ENCODE measurements around the gene FGF14.

Gene FGF14

DNA sequence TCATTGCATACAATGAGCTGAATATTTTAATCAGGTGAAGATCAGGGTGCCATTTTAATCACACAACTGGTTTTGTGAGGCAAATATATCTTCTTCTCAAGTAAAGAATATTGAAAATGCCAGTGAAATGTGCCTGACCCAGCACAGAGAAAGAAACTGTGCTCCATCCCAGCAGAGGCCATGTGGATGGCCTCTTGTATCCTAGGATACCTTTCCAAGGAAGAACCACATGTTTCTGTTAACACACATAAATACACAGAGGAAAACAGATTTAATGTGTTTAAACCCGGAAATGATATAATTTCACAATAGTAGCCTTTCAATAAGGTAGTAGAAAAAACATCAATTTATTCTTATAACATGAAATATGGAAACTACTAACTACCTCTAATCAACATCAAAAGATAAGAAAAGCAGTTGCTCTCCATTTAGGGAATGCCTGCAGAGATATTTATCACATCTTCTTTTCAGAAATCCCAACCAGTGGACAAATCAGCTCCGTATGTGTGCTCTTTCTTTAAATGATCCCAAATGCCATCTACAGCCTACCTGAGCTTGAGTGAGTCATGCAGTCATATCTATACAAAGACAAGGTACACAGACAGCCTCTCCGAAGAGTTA, 157.1 kb downstream of the FGF14 start:
- Histone ChIP-seq H3K9ac (ENCODE audit: low read depth, low read length) (no peak overlapping the region), H3K4me1 (ENCODE audit: control insufficient read depth, insufficient read depth, low read length) (no peaks in the 10 kb centered on the region), H3K4me2 (ENCODE audit: low read length) (no peak overlapping the region), H3K27me3 (ENCODE audit: control insufficient read depth, insufficient read depth, low read length) (peaks cover 15% of the 10 kb centered on the region), H3K9me3 (replicated peaks; ENCODE audit: low read length) (no peaks in the 10 kb centered on the region), H3K4me3 (ENCODE audit: low read length) (no peak overlapping the region), H3K36me3 (ENCODE audit: insufficient read depth, low read length) (no peaks in the 10 kb centered on the region)

- peaks cover 16% of the 10 kb centered on the region for H3K27me3 ChIP-seq (ENCODE audit: control insufficient read depth, insufficient read depth, low read length)
- no peaks in the 10 kb centered on the region for H3K4me1 ChIP-seq (ENCODE audit: control insufficient read depth, insufficient read depth, low read length)
- H3K4me2 ChIP-seq (ENCODE audit: low read length) = no peak overlapping the region
- H3K4me3 ChIP-seq (ENCODE audit: low read length) = no peak overlapping the region
- no peak overlapping the region for H3K9ac ChIP-seq (ENCODE audit: low read depth, low read length)
- H3K36me3 ChIP-seq (ENCODE audit: insufficient read depth, low read length) = no peaks in the 10 kb centered on the region
- H3K9me3 ChIP-seq (replicated peaks; ENCODE audit: low read length) = no peaks in the 10 kb centered on the region
These were observed 161.7 kb downstream of the FGF14 start for GRCh38 chr13:102240110-102240509.

- H3K4me1 ChIP-seq (ENCODE audit: control insufficient read depth, insufficient read depth, low read length) = no peaks in the 10 kb centered on the region
- H3K4me3 ChIP-seq (ENCODE audit: low read length) = no peak overlapping the region
- no peak overlapping the region for H3K4me2 ChIP-seq (ENCODE audit: low read length)
- H3K9me3 ChIP-seq (replicated peaks; ENCODE audit: low read length) = no peaks in the 10 kb centered on the region
- H3K27me3 ChIP-seq (ENCODE audit: control insufficient read depth, insufficient read depth, low read length) = peaks cover 16% of the 10 kb centered on the region
- no peaks in the 10 kb centered on the region for H3K36me3 ChIP-seq (ENCODE audit: insufficient read depth, low read length)
- H3K9ac ChIP-seq (ENCODE audit: low read depth, low read length) = no peak overlapping the region
These were observed 164.6 kb downstream of the FGF14 start for GRCh38 chr13:102237230-102237629.

GRCh38 chr13:102236830-102237229, 165.0 kb downstream of the FGF14 start:
- no peaks in the 10 kb centered on the region for H3K36me3 ChIP-seq (ENCODE audit: insufficient read depth, low read length)
- H3K27me3 ChIP-seq (ENCODE audit: control insufficient read depth, insufficient read depth, low read length) = peaks cover 16% of the 10 kb centered on the region
- H3K4me3 ChIP-seq (ENCODE audit: low read length) = no peak overlapping the region
- no peaks in the 10 kb centered on the region for H3K4me1 ChIP-seq (ENCODE audit: control insufficient read depth, insufficient read depth, low read length)
- no peak overlapping the region for H3K4me2 ChIP-seq (ENCODE audit: low read length)
- H3K9me3 ChIP-seq (replicated peaks; ENCODE audit: low read length) = no peaks in the 10 kb centered on the region
- H3K9ac ChIP-seq (ENCODE audit: low read depth, low read length) = no peak overlapping the region

DNA sequence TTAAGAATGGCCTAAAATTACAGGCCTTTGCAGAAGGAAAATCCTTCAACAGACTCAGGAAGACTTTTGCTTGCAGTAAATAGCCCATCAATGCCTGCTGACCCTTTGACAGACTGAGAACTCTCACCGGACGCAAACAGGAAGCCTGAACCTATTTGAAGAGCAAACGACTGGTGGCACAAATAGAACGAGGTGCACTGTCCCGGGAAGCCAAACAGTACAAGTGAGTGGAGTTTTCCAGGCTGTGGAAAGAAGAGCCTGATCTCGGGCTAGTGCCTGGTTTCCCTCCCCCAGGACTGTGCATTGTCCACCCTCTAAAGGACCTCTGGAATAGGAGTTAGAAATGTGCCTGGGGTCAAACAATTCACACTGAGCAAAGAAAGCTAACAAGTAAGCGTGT, 165.5 kb downstream of the FGF14 start:
- H3K9ac ChIP-seq (ENCODE audit: low read depth, low read length) = no peak overlapping the region

GRCh38 chr13:102235689-102236088, 166.2 kb downstream of the FGF14 start:
- no peak overlapping the region for H3K9ac ChIP-seq (ENCODE audit: low read depth, low read length)
- H3K4me1 ChIP-seq (ENCODE audit: control insufficient read depth, insufficient read depth, low read length) = no peaks in the 10 kb centered on the region
- no peak overlapping the region for H3K4me2 ChIP-seq (ENCODE audit: low read length)
- peaks cover 16% of the 10 kb centered on the region for H3K27me3 ChIP-seq (ENCODE audit: control insufficient read depth, insufficient read depth, low read length)
- no peaks in the 10 kb centered on the region for H3K36me3 ChIP-seq (ENCODE audit: insufficient read depth, low read length)
- no peaks in the 10 kb centered on the region for H3K9me3 ChIP-seq (replicated peaks; ENCODE audit: low read length)
- no peak overlapping the region for H3K4me3 ChIP-seq (ENCODE audit: low read length)

More for the DNA sequence above, 165.5 kb downstream of the FGF14 start:
- Histone ChIP-seq H3K4me2 (ENCODE audit: low read length) (no peak overlapping the region), H3K4me1 (ENCODE audit: control insufficient read depth, insufficient read depth, low read length) (no peaks in the 10 kb centered on the region), H3K36me3 (ENCODE audit: insufficient read depth, low read length) (no peaks in the 10 kb centered on the region), H3K9me3 (replicated peaks; ENCODE audit: low read length) (no peaks in the 10 kb centered on the region), H3K4me3 (ENCODE audit: low read length) (no peak overlapping the region), H3K27me3 (ENCODE audit: control insufficient read depth, insufficient read depth, low read length) (peaks cover 16% of the 10 kb centered on the region)

- no peaks in the 10 kb centered on the region for H3K36me3 ChIP-seq (ENCODE audit: insufficient read depth, low read length)
- peaks cover 11% of the 10 kb centered on the region for H3K27me3 ChIP-seq (ENCODE audit: control insufficient read depth, insufficient read depth, low read length)
These were observed 167.2 kb downstream of the FGF14 start for GRCh38 chr13:102234618-102235017.

DNA sequence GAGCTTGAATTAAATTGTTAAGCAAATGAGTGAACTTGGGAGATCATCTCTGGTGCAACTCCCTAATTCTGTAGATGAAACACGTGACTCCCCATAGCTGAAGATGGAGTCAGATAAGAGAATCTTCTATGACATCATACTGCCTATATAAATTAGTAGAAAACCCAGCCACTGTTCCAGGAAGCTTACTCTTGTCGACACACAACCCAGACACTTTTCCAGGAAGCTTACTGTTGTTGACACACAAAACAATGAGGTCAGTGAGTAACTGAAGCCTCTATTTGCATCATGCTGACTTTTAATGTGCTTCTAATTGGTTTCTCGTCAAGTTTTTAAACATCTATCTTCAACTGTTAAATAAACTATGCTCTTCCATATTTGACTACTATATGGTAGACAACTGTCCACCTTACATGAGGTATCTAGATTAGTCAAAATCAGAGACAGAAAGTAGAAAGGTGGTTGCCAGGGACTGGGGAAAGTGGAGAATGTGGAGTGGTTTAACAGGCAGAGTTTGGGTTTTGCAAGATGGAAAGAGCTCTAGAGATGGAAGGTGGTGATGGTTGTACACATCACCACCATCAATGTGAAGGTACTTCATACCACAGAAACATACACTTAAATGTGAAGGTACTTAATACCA, 168.2 kb downstream of the FGF14 start:
- Histone ChIP-seq H3K9ac (ENCODE audit: low read depth, low read length) (no peak overlapping the region), H3K36me3 (ENCODE audit: insufficient read depth, low read length) (no peaks in the 10 kb centered on the region), H3K4me2 (ENCODE audit: low read length) (no peak overlapping the region), H3K27me3 (ENCODE audit: control insufficient read depth, insufficient read depth, low read length) (peaks cover 8% of the 10 kb centered on the region), H3K4me1 (ENCODE audit: control insufficient read depth, insufficient read depth, low read length) (no peaks in the 10 kb centered on the region), H3K9me3 (replicated peaks; ENCODE audit: low read length) (no peaks in the 10 kb centered on the region), H3K4me3 (ENCODE audit: low read length) (no peak overlapping the region)

More at GRCh38 chr13:102234618-102235017, 167.2 kb downstream of the FGF14 start:
- no peaks in the 10 kb centered on the region for H3K4me1 ChIP-seq (ENCODE audit: control insufficient read depth, insufficient read depth, low read length)
- H3K4me3 ChIP-seq (ENCODE audit: low read length) = no peak overlapping the region
- H3K9me3 ChIP-seq (replicated peaks; ENCODE audit: low read length) = no peaks in the 10 kb centered on the region
- no peak overlapping the region for H3K9ac ChIP-seq (ENCODE audit: low read depth, low read length)
- no peak overlapping the region for H3K4me2 ChIP-seq (ENCODE audit: low read length)

GRCh38 chr13:102231479-102231878, 170.4 kb downstream of the FGF14 start:
- no peaks in the 10 kb centered on the region for H3K27me3 ChIP-seq (ENCODE audit: control insufficient read depth, insufficient read depth, low read length)

GRCh38 chr13:102227741-102228140, 174.1 kb downstream of the FGF14 start:
- Histone ChIP-seq H3K9ac (ENCODE audit: low read depth, low read length) (no peak overlapping the region), H3K4me3 (ENCODE audit: low read length) (no peak overlapping the region), H3K36me3 (ENCODE audit: insufficient read depth, low read length) (no peaks in the 10 kb centered on the region), H3K4me2 (ENCODE audit: low read length) (peak overlapping the region; percentile 13), H3K4me1 (ENCODE audit: control insufficient read depth, insufficient read depth, low read length) (no peaks in the 10 kb centered on the region), H3K9me3 (replicated peaks; ENCODE audit: low read length) (no peaks in the 10 kb centered on the region), H3K27me3 (ENCODE audit: control insufficient read depth, insufficient read depth, low read length) (peaks cover 2% of the 10 kb centered on the region)

More at GRCh38 chr13:102231479-102231878, 170.4 kb downstream of the FGF14 start:
- no peaks in the 10 kb centered on the region for H3K9me3 ChIP-seq (replicated peaks; ENCODE audit: low read length)
- H3K4me1 ChIP-seq (ENCODE audit: control insufficient read depth, insufficient read depth, low read length) = no peaks in the 10 kb centered on the region
- H3K9ac ChIP-seq (ENCODE audit: low read depth, low read length) = no peak overlapping the region
- no peak overlapping the region for H3K4me2 ChIP-seq (ENCODE audit: low read length)
- no peaks in the 10 kb centered on the region for H3K36me3 ChIP-seq (ENCODE audit: insufficient read depth, low read length)
- H3K4me3 ChIP-seq (ENCODE audit: low read length) = no peak overlapping the region

- Histone ChIP-seq H3K9ac (ENCODE audit: low read depth, low read length) (no peak overlapping the region), H3K27me3 (ENCODE audit: control insufficient read depth, insufficient read depth, low read length) (peaks cover 2% of the 10 kb centered on the region)
These were observed 175.3 kb downstream of the FGF14 start for GRCh38 chr13:102226591-102226990.

GRCh38 chr13:102225892-102226291, 176.0 kb downstream of the FGF14 start:
- Histone ChIP-seq H3K4me2 (ENCODE audit: low read length) (no peak overlapping the region), H3K4me1 (ENCODE audit: control insufficient read depth, insufficient read depth, low read length) (no peaks in the 10 kb centered on the region), H3K9ac (ENCODE audit: low read depth, low read length) (no peak overlapping the region), H3K36me3 (ENCODE audit: insufficient read depth, low read length) (no peaks in the 10 kb centered on the region), H3K4me3 (ENCODE audit: low read length) (no peak overlapping the region), H3K27me3 (ENCODE audit: control insufficient read depth, insufficient read depth, low read length) (peaks cover 2% of the 10 kb centered on the region), H3K9me3 (replicated peaks; ENCODE audit: low read length) (no peaks in the 10 kb centered on the region)

More at GRCh38 chr13:102226591-102226990, 175.3 kb downstream of the FGF14 start:
- no peak overlapping the region for H3K4me2 ChIP-seq (ENCODE audit: low read length)
- no peaks in the 10 kb centered on the region for H3K36me3 ChIP-seq (ENCODE audit: insufficient read depth, low read length)
- no peak overlapping the region for H3K4me3 ChIP-seq (ENCODE audit: low read length)
- no peaks in the 10 kb centered on the region for H3K4me1 ChIP-seq (ENCODE audit: control insufficient read depth, insufficient read depth, low read length)
- no peaks in the 10 kb centered on the region for H3K9me3 ChIP-seq (replicated peaks; ENCODE audit: low read length)
